Caco-2 (cell line): ENCODE measurements around the gene POLDIP3. TPM values are rescaled to one million over a fixed set of nuclear protein-coding genes. Genes with fewer than 3 reads are reported as not detected.

Experiments used
- BruUV-seq: library from RNA; stranded (reverse); fragments of 400-500 nt; replicated peaks from 2 replicates; lab custom pipeline; 2021; lab: Mats Ljungman, UMichigan
- CTCF ChIA-PET: fragments of 300-600 bp; sonication (Branson Sonifier 250); formaldehyde crosslinking; loops from one replicate; lab custom pipeline; 2022; ENCODE audit warnings: antibody characterized with exemption; lab: Charles Lee
- POLR2A ChIA-PET: fragments of 300-600 bp; sonication (Branson Sonifier 250); formaldehyde crosslinking; loops from one replicate; lab custom pipeline; 2022; ENCODE audit warnings: antibody characterized with exemption; lab: Charles Lee
- DNase-seq, 2 experiments: peaks; one replicate each; pipeline versions ENCODE4 v3.0.0 to v3.0.0-alpha.2; 2020 to 2022
- H3K27me3 ChIP-seq: replicated peaks from 2 replicates; pipeline ENCODE4 v1.6.0; 2011; ENCODE audit warnings: low read length; ENCODE audit not compliant: control insufficient read depth, insufficient read depth
- H3K36me3 ChIP-seq: 2 replicates; pipeline ENCODE4 v1.5.1; 2011; ENCODE audit warnings: low read length; ENCODE audit not compliant: control insufficient read depth, insufficient read depth
- H3K4me1 ChIP-seq: fragments of 250-450 bp; sonication (Bioruptor Pico); 2 replicates; pipeline ENCODE4 v1.5.1; 2020; ENCODE audit warnings: mild to moderate bottlenecking
- H3K4me3 ChIP-seq: 2 replicates; pipeline ENCODE4 v1.5.1; 2011; ENCODE audit warnings: low read depth, mild to moderate bottlenecking, control low read depth, low read length
- H3K9me3 ChIP-seq: fragments of 250-450 bp; sonication (Bioruptor Pico); 2 replicates; pipeline ENCODE4 v1.5.1; 2020; ENCODE audit warnings: mild to moderate bottlenecking, moderate library complexity
- H3K27ac Mint-ChIP-seq: one replicate; pipeline ENCODE4 v1.8.0; 2022; ENCODE audit warnings: mixed read lengths; ENCODE audit not compliant: unreplicated experiment
- H3K27me3 Mint-ChIP-seq: one replicate; pipeline ENCODE4 v1.8.0; 2022; ENCODE audit warnings: mixed read lengths; ENCODE audit not compliant: insufficient read depth, unreplicated experiment
- H3K36me3 Mint-ChIP-seq: one replicate; pipeline ENCODE4 v1.8.0; 2022; ENCODE audit warnings: mild to moderate bottlenecking, mixed read lengths; ENCODE audit not compliant: insufficient read depth, unreplicated experiment
- H3K4me1 Mint-ChIP-seq: one replicate; pipeline ENCODE4 v1.8.0; 2022; ENCODE audit warnings: low read depth, mixed read lengths; ENCODE audit not compliant: unreplicated experiment
- H3K4me3 Mint-ChIP-seq: one replicate; pipeline ENCODE4 v1.8.0; 2022; ENCODE audit warnings: mild to moderate bottlenecking, moderate library complexity, mixed read lengths; ENCODE audit not compliant: unreplicated experiment
- H3K9me3 Mint-ChIP-seq: one replicate; pipeline ENCODE4 v1.8.0; 2022; ENCODE audit warnings: mixed read lengths; ENCODE audit not compliant: unreplicated experiment
- intact Hi-C: fragments of 100-400 bp; cut with micrococcal nuclease; formaldehyde crosslinking; loops from one replicate; pipeline ENCODE4 v1.10.0; 2022; ENCODE audit not compliant: unreplicated experiment
- total RNA-seq: library from RNA; stranded (reverse); gene quantifications from 2 replicates; pipeline ENCODE4 v1.2.3, GENCODE V29; 2022
- TF ChIP-seq, protein P1 (sequence below), 2 experiments: fragments of 200-600 bp in 1 of 2; IDR thresholded peaks; 1 replicate in 1 of 2; 2 replicates in 1 of 2; pipeline versions ENCODE4 v1.5.1 to v1.8.0; 2011 to 2022; ENCODE audit warnings: antibody characterized with exemption in 1 of 2, control low read depth in 1 of 2, inconsistent platforms in 1 of 2, low read depth in 1 of 2, low read length in 1 of 2, mild to moderate bottlenecking in 1 of 2, moderate library complexity in 1 of 2; ENCODE audit not compliant: insufficient read depth in 1 of 2, severe bottlenecking in 1 of 2, unreplicated experiment in 1 of 2

POLDIP3 gene
- total RNA-seq, 1 experiment from 2014 or later: 70.8 TPM

DNA sequence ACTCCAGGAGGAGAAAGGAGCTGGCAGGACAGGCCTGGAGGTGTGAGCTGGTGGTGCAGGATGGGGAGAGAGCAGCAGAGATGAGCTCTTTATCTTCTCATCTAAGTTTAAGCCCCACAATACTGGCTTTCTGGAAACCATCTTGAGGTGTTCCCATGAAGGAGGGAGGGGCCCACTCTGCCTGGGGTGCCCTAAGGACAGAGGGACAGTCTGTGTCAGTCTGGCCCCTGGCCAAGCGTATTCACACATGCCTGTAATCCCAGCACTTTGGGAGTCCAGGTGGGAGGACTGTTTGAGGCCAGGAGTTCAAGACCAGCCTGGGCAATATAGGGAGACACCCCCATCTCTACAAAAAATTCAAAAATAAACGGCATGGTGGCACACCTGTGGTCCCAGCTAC, 52.0 kb downstream of the POLDIP3 start:
- intact Hi-C loops: no loop called here
- Mint-ChIP-seq H3K4me3 (no peak overlapping the region), H3K27ac (no peak overlapping the region), H3K4me1 (peaks cover 16% of the 10 kb centered on the region), H3K9me3 (no peaks in the 10 kb centered on the region), H3K27me3 (no peaks in the 10 kb centered on the region), H3K36me3 (peaks cover 15% of the 10 kb centered on the region)
- TF ChIP-seq, protein P1, sequence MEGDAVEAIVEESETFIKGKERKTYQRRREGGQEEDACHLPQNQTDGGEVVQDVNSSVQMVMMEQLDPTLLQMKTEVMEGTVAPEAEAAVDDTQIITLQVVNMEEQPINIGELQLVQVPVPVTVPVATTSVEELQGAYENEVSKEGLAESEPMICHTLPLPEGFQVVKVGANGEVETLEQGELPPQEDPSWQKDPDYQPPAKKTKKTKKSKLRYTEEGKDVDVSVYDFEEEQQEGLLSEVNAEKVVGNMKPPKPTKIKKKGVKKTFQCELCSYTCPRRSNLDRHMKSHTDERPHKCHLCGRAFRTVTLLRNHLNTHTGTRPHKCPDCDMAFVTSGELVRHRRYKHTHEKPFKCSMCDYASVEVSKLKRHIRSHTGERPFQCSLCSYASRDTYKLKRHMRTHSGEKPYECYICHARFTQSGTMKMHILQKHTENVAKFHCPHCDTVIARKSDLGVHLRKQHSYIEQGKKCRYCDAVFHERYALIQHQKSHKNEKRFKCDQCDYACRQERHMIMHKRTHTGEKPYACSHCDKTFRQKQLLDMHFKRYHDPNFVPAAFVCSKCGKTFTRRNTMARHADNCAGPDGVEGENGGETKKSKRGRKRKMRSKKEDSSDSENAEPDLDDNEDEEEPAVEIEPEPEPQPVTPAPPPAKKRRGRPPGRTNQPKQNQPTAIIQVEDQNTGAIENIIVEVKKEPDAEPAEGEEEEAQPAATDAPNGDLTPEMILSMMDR (IDR thresholded peaks at IDR 0.05; ENCODE audit: insufficient read depth in 1 of 2, low read depth in 1 of 2, low read length in 1 of 2, severe bottlenecking in 1 of 2, unreplicated experiment in 1 of 2): no peak
- H3K36me3 ChIP-seq: no peaks in the 10 kb centered on the region
- H3K4me1 ChIP-seq: peaks cover 14% of the 10 kb centered on the region; the same call in 1 of the 2 replicates
- no peak for DNase-seq
- POLR2A ChIA-PET: no interaction called here
- no peaks in the 10 kb centered on the region for H3K9me3 ChIP-seq
- H3K4me3 ChIP-seq: no peak overlapping the region
- no TSS peak for BruUV-seq
- CTCF ChIA-PET: interaction anchor here (0.6 to 0.7 kb wide), 3 partner anchors 17 to 40 kb away, joined by 3 to 4 read pairs (median 3); no protein-coding TSS in a partner anchor
- no peaks in the 10 kb centered on the region for H3K27me3 ChIP-seq

DNA sequence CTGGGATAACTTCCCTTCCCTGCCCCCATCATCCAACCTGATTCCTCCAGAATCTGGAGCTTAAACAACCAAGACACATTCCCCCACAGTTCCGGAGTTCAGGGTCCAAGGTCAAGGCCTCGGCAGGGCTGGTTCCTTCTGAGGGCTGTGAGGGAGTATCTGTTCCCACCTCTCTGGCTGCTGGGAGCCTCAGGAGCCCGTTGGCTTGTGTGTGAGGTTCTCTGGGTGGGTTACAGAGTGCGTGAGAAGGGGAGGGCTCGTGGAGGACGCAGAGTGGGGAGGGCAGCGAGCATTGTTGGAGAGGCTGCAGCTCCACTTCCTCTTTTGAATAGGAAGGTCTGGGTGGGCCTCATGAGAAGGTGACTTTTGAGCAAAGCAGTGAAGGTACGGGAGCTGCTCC, 52.4 kb downstream of the POLDIP3 start:
- POLR2A ChIA-PET: no interaction called here

DNA sequence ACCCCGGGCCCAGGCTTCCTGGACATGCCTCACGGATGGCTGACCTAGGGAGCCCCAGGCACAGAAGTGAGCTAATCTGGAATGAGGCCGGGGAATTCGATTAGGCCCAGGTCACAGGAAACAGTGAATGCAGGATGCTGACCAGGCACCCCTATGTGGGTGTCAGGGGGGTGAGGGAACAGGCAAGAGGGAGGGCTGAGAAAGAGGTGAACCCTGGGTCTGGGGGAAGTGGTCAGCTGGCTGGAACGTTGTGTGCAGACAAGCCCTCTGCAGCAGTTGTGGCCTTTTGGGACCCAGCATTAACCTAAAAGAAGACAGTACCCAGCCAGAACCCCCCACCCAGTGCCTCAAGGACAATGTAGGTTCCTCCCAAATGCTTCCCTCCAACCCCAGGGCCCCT, 52.8 kb downstream of the POLDIP3 start:
- POLR2A ChIA-PET: no interaction called here
- no peak overlapping the region for H3K4me3 Mint-ChIP-seq
- intact Hi-C loops: no loop called here

More for the DNA sequence above, 52.4 kb downstream of the POLDIP3 start:
- H3K9me3 ChIP-seq: no peaks in the 10 kb centered on the region
- peaks cover 15% of the 10 kb centered on the region for H3K36me3 Mint-ChIP-seq
- peaks cover 14% of the 10 kb centered on the region; the same call in 1 of the 2 replicates for H3K4me1 ChIP-seq
- no peak overlapping the region for H3K4me3 Mint-ChIP-seq
- H3K36me3 ChIP-seq: no peaks in the 10 kb centered on the region
- BruUV-seq: no TSS peak
- intact Hi-C loops: no loop called here
- H3K4me3 ChIP-seq: no peak overlapping the region
- no peaks in the 10 kb centered on the region for H3K27me3 Mint-ChIP-seq
- no peaks in the 10 kb centered on the region for H3K27me3 ChIP-seq
- no peak overlapping the region for H3K27ac Mint-ChIP-seq
- TF ChIP-seq, protein P1 (IDR thresholded peaks at IDR 0.05; ENCODE audit: insufficient read depth in 1 of 2, low read depth in 1 of 2, low read length in 1 of 2, severe bottlenecking in 1 of 2, unreplicated experiment in 1 of 2): no peak
- CTCF ChIA-PET: interaction anchor here (0.6 to 0.7 kb wide), 3 partner anchors 17 to 39 kb away, joined by 3 to 4 read pairs (median 3); no protein-coding TSS in a partner anchor
- DNase-seq: no peak
- H3K4me1 Mint-ChIP-seq: peaks cover 16% of the 10 kb centered on the region
- no peaks in the 10 kb centered on the region for H3K9me3 Mint-ChIP-seq

More for the DNA sequence above, 52.8 kb downstream of the POLDIP3 start:
- Histone ChIP-seq H3K27me3 (no peaks in the 10 kb centered on the region), H3K9me3 (no peaks in the 10 kb centered on the region), H3K4me3 (no peak overlapping the region), H3K36me3 (no peaks in the 10 kb centered on the region), H3K4me1 (peaks cover 14% of the 10 kb centered on the region; the same call in 1 of the 2 replicates)
- TF ChIP-seq, protein P1 (IDR thresholded peaks at IDR 0.05; ENCODE audit: insufficient read depth in 1 of 2, low read depth in 1 of 2, low read length in 1 of 2, severe bottlenecking in 1 of 2, unreplicated experiment in 1 of 2): no peak
- BruUV-seq: no TSS peak
- Mint-ChIP-seq H3K36me3 (peaks cover 15% of the 10 kb centered on the region), H3K9me3 (no peaks in the 10 kb centered on the region), H3K27ac (no peak overlapping the region), H3K4me1 (peaks cover 16% of the 10 kb centered on the region), H3K27me3 (no peaks in the 10 kb centered on the region)
- no peak for DNase-seq
- CTCF ChIA-PET: interaction anchor here (0.7 to 1.3 kb wide), 2 partner anchors 39 to 127 kb away, joined by 4 to 5 read pairs; no protein-coding TSS in a partner anchor
